COLO668 (cell line): Measurements from ENCODE around the gene CUEDC1.

Experiments used
- DNase-seq: peaks from one replicate; lab custom pipeline; 2025; ENCODE audit not compliant: unreplicated experiment; lab: John Stamatoyannopoulos, UW

CUEDC1 gene, protein sequence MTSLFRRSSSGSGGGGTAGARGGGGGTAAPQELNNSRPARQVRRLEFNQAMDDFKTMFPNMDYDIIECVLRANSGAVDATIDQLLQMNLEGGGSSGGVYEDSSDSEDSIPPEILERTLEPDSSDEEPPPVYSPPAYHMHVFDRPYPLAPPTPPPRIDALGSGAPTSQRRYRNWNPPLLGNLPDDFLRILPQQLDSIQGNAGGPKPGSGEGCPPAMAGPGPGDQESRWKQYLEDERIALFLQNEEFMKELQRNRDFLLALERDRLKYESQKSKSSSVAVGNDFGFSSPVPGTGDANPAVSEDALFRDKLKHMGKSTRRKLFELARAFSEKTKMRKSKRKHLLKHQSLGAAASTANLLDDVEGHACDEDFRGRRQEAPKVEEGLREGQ

DNA sequence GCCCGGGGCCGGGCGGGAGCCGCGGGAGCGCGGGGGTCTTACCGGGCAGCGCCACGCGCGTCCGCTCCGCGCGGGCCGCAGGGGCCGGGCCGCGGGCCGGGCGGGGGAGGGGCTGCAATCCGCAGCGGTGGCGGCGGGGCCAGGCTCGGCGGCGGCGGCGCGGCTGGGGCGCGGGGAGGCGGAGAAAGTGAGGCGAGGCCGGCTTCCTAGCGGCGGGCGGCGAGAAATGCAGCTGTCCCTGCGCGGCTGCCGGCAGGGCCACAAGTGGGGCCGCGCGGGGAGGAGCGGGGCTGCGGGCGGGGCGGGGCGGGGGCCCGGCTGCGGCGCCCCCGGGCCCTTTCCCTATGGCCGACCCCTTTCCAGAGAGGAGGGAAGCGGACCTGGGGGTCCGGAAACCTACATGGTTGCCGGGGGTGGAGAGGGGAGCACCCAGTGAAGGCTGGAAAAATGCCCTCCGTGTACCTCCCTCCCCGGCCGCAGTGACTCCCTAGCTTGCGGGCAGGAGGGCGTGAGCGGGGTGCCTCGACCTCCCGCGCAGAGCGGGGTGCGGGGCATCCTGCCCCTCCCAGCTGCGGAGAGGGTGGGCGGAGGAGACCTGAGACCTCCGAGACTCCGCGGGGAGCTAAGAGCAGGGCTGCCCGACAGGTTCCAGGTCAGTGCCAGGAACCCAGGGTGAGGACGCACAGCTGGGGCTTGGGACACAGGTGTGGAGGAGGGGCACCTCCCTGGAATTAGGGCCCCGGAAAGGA is at the start of gene CUEDC1:
CUEDC1 (minus strand) TSS at position 230 of the 749 bp plus-strand sequence. CDS start 69,848 bp downstream, outside the sequence.
- DNase-seq = peak; percentile 74

DNA sequence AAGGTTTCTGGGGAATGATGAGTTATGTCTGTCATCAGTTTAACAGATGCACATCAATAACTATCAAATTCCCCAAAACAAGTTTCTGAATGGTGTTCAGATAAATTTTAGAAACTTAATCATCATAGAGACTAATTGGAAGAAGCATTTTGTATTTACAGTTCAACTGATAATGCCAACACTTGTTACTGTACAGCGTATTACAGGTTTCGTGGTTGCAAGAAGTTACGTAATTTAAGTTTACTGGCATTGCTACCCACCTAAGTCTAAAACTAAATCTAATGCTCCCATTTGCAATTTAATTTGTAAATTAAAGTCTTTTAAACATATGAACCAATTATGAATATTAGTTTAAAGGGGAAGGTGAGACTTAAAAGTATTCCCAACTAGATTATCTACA is 48.8 kb upstream of the CUEDC1 start:
- DNase-seq = no peak

DNA sequence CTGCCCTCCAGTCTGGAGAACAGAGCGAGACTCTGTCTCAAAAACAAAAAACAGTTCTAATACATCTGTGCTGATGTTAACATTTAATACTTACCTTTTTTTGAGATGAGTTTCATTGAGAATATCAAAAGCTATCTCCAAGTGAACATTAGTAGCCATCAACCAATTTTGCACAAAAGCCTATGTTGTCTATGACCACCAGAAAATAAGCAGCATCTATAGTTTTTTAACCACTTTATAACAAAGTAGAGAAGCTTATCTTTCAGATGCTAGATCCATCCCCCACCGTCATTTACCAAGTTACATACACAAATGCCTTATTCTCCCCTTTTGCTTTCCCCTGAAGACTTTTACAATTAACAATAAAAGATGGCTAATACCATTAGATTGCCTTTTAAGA is 47.8 kb upstream of the CUEDC1 start:
- no peak for DNase-seq

DNA sequence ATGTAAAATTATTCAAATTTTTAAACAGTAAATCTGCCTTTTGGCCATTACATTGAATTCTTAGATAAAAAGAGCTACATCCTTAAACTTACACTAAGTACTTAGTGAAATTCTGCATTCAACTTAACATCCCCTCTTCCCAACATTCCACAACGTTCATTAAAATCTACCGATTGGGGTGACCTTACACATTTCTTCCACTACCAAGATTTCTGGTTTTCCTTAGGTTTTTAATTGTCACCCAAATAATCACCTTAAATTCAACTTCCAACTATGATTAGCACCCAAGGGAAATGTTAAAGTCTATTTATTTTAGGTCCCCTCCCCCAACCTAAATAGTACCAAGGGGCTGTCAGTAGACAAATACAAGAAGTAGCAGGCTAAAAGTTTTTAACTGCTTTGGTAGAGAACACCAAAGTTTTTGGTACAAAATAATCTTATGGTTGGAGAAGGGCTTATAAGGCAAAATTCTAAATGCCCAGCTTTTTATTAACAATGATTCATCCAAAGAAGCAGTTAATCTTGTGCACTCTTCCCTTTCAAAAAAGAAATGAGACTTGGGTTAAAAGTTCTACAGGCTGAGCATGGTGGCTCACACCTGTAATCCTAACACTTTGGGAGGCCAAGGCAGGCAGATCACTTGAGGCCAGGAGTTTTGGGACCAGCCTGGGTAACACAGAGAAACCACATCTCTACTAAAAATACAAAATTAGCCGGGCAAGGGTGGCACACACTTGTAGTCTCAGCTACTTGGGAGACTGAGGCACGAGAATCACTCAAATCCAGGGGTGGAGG is 47.1 kb upstream of the CUEDC1 start:
- no peak for DNase-seq

DNA sequence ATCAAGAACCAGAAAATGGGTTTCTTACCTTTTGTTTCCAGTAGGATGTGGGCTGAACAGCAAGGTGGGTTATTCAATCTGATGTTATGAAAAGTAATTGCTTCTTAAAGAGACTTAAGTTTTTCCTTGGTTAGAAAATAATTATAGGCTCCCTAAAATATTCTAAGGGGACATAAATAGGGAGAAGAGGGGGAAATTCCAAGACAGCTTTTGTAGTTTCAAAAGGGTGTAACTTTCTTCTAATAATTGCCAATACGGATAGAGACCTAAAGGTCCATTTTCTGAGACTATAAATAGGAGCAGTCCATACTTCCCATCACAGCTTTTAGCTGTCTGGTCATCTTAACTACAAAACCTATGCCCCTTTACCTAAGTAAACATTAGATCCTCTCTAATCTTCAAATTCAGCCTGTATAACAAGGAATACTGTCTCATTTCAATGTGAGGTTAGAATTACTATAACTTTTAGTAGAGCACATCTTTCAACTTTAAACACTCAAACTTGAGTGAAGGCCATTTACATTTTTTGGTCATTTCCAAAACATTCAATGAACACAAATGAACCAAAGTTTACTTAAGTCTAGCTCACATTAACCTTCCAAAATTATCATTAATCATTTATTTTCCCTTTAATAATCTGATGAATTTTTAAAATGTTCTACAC is 46.4 kb upstream of the CUEDC1 start:
- DNase-seq = no peak

DNA sequence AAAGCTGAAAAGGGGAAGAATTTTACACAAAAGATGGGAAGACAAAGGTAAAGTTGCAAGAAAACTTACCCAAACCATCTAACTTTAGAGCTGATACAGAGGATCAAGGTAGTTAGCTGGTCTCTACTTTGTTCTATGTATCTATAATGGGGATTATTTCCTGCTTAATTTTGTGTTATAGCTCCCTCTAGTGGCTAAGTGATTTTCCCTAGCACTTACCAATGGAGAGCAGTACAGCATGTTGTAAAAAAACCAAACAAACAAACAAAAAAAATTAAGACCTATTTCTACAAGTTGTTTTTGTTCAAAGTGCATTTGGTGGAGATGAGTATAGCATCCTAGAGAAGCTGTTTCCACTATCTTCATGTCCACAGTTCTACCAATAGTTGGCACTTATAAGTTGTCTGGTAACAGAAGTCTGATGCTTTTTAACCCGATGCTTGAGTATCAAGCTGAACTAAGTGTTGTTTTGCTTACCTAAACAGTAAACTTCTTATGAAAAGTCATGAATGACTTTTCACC is 44.3 kb upstream of the CUEDC1 start:
- no peak for DNase-seq

DNA sequence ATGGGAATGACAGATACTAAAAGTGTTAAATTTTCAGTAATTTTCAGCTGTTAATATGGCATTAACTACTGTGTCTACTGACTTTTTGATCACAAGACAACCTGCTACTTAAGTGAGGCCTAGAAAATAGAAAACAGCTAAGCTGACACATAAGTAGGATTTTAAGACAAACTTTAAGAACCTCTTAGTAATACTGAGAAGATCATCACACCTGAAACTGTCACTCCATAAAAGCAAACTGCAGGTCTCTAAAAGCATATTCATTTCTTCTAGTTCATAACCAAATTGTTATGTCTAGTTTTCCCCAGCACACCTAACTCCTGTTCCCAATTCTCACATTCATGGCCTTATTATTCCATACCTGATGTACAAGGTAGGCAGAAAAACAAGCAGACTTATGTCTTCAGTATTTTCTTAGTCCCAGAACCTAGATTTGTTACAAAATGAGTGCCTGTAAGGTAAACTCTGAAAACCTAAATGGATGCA is 43.8 kb upstream of the CUEDC1 start:
- DNase-seq = no peak

DNA sequence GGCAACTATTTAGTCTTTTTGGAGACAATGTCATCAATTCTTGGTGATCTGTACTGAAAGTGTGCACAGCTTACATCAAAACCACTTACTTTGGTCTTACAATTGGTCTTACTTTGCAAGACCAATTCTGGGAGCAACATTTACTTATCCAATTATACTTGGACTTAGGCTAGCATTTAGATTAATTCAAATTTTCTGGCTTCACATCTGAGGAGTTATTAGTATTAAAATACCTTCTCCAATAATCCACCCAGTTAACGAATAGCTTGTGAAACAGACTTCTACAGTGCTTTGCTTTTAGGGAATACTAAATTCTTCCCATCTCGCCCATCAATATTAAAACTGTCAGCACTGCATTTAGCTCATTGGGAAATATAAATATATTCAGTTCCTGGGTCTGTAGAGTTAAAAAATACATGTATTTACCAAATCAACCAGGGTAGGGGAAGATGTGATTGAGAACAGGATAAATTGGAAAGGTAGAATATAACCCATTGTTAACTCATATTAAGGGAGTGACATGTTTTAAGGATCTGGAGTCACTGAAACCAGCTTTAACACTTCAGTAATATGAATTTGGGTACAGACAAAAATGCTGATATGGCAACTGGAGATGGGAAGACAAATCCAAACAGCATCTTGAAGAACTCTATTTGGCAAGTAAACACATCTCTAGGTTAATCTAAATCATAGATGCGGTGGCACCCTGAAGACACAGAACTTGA is 42.0 kb upstream of the CUEDC1 start:
- no peak for DNase-seq

DNA sequence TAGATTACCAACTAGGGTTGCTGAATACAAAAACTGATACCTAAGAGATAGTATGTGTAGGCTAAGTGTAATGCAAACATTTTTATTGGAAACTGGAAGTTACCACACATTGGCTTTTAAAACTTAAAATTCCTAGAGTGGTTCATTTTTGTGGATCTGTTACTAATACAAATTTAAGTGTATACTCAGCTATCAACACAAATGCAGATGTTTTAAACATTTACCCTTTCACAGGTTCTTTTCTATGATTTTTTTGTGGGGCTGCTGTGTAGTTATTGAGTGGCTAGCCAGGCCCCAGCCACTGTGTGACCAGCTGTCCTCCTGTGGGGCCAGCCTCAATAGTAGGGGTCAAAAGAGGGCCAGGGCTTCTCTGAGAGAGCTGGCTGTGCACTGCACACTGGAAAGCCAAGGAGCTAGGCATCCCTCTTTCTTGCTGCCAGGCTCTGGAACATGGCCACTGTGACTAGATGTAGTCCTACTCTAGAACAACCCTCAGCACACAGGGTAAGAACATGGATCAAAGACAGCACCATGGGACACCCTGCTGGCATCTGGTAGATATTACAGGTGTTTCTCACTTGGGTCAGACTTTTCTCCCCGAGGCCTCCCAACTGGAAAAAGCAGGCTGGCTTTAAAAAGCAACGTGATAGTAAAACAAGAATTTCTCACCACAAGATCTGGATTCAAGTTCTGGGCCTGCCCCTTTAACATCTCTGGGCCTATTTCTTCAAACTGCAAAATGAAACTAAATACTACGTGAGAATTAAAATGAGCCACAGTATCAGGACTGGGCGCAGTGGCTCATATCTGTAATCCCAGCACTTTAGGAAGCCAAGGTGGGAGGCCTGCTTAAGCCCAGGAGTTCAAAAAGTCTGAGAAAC is 40.1 kb upstream of the CUEDC1 start:
- DNase-seq = peak; percentile 40

DNA sequence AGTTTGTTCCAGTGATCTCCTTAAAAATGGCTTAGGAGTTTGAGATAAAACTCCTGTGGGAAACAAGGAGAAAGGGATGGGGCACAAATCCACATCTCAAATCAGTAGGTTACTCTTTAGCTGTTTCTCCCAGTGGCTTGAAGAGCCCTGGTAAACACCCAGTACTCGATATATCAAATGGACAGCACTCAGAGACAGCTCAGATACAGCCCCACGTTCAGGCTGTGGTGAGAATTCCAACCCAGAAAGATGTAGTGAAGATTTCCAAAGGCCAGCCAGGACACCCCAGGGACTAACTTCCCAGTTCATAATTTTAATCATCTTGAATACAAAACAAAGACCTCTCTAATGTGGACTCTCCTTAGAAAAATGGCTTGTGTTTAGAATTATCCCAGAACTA is 39.2 kb upstream of the CUEDC1 start:
- no peak for DNase-seq

DNA sequence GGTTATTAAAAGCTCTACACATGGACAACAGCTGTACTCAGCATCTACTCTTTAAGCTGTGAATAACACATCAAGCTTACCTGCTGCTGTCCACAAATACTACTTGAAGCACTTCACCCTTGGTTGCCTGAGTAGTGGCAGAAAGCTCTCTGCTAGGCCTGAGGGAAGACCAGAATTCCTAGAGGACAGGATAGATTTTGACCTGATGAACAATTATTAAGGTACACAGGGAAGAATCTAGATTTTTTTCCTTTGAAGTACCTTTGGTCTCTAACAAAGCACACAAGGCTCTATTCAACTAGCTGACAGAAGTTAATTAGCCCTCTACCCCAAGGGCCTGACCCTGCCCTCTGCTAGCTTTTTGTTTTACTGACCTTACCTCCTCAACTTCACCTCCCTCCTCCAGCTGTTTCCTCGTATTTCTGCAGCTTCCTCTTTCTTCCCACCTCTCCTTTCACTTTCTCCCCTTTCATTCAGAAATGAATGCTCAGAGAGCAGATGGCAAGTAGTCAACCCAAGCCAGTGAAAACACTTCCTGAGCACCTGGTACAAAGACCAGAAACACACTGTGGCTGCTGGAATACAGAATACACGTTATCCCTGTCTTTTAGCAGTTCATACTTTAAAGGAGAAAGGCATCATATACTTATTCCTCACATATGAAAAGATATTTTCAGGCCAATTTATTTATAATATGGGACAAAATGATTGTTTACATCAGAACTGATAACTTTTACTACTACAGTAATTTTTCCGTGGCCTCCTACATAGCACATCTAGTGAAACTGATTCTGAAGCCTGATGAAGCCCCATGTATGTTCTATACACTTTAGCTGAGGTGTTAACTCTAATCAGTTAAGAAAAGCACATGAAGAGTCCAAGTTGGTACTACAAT is 38.5 kb upstream of the CUEDC1 start:
- DNase-seq = no peak

DNA sequence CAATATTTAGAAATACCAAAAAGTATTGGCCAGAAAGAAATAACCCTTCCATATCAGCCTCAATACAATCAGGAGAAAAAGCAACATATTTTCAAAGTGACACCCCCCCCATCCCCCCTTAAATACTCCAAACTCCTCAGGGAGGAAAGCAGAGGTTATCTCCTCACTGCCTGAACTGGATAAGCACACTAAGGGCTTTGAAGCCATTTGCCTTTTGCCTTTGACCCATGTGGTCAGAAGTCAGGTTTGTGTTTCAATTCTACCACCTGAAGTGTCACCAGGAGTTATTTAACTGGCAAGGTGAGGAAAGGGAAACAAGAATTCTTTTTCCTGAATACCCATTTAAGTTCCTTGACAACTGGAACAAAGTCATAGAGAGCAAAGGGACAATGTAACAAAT is 36.3 kb upstream of the CUEDC1 start:
- no peak for DNase-seq

DNA sequence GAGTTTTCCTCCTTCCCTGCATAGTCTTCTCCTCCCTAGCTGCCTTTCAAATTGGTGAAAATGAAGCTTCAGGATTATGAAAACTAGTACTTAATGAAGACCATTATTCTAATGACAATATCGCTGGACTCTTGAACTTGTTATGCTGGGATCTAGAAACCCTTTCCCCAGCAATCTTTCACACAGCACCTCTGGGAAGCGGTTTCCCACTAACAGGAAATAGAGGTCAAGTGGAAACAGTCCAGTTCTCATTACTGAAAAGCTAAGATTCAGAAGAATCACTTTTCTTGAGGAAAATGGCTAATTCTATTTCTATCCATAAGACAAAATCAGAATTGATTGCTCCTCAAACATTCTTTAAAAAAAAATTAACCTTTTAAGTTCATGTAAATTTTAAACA is 34.8 kb upstream of the CUEDC1 start:
- no peak for DNase-seq

DNA sequence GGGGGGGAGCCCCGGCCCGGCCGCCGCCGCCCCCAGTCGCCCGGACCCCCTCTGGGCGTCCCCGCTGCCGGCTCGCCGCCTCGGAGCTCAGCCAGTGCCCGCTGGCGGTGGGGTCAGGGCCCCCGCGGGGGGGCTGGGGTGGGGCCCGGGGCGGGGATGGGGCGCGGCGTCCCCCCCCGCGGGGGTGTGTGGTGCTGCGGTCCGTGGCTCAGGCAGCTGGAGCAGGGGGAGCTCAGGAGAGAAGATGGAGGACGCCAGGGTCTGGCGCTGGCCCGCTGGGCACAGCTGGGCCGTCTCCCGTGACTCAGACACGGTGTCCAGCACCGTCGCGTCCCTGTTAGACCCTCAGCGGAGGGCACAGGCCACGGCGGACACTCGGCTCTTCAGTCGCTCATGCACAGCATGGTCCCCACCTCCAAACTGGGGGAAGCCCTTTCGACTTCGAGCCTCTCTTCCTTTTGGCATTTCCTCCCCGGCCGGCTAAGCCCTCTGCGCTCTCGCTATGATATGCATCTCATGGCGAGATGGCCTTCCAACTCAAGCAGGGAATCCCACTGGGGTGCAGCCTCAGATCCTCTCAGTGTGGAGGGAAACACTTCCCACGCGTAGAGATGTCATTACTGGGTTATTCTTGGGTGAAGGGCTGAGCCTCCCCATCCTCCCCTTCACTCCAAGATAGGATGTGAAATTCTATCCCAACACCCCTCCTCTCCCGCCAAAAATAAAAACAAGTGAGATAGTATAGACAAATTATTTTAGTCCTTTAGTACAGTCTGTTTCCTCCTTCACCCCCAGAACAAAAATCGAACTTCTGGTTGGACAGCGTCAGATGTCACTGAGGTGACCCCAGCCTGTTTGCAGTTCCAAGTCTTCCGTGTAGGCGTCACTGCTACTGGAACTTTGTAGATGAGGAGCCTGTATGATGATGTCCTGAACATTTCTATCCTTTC is 33.4 kb upstream of the CUEDC1 start:
- DNase-seq = peak; percentile 81

DNA sequence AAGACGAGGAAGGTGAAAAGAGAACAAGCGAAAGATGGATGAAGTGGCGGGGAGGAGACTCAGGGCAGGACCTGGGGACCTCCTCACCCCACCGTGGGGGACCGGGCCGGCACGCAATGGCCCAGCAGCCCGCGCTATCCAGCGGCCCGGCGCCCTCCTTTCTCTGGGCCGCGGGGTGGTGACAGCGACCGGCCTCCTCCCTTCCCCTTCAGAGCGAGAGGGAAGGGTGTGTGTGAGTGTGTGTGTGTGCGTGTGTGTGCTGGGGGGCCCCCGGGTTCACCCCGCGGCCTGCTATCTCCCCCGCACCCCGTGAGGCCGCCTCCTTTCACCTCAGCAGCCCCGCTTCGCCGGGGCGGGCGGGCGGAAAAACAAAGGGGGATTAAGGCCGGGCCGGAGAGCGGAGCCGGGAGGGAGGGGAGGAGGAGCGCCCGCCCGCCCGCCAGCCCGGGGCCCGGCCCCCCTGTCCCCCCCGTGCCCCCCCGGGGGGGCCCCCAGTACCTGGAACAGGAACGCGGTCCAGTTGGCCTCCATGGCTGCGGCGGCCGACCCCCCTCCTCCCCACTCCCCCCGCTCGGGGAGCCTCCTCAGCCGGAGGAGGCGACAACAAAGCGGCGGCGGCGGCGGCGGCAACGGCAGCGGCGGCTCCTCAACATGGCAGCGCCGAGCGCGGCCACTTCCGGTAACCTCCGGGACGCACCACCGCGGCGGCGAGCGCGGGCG is 32.5 kb upstream of the CUEDC1 start, which contains the start of gene VEZF1:
VEZF1 (minus strand) TSS at position 674 of the 720 bp plus-strand sequence; CDS start at position 531, 143 bp downstream.
- peak; percentile 83 for DNase-seq
